SK-N-SH treated with all-trans-retinoic acid at 6 μM for 48 hours (cell line): ENCODE measurements around the gene ATP6V0E1.
"Not testable (repeated sequence)": the region's sequence is repeated elsewhere in the genome, so short reads cannot be mapped to it uniquely, and the experiment has no call there.

Experiments
- ARNTL ChIP-seq: fragments of 450-650 bp; formaldehyde crosslinking; IDR thresholded peaks from 2 replicates; pipeline ENCODE4 v1.5.0; 2020; ENCODE audit warnings: low read depth, mild to moderate bottlenecking, moderate library complexity, borderline replicate concordance
- BACH2 ChIP-seq: fragments of 250-450 bp; sonication (Bioruptor Pico); IDR thresholded peaks from 2 replicates; pipeline ENCODE4 v1.9.0; 2021; ENCODE audit warnings: mild to moderate bottlenecking, borderline replicate concordance
- ESRRG ChIP-seq: fragments of 250-450 bp; sonication (Bioruptor Pico); IDR thresholded peaks from 2 replicates; pipeline ENCODE4 v1.6.1; 2021; ENCODE audit warnings: mild to moderate bottlenecking
- GLIS3 ChIP-seq: fragments of 250-450 bp; sonication (Bioruptor Pico); IDR thresholded peaks from 2 replicates; pipeline ENCODE4 v1.5.0; 2020; ENCODE audit warnings: mild to moderate bottlenecking, moderate library complexity
- RARB ChIP-seq: fragments of 250-450 bp; sonication (Bioruptor Pico); IDR thresholded peaks from 2 replicates; pipeline ENCODE4 v1.8.0; 2021; ENCODE audit warnings: mild to moderate bottlenecking, moderate library complexity
- SNAI2 ChIP-seq: fragments of 250-450 bp; sonication (Bioruptor Pico); IDR thresholded peaks from 2 replicates; pipeline ENCODE4 v1.5.0; 2020; ENCODE audit warnings: mild to moderate bottlenecking, moderate library complexity
- TCF4 ChIP-seq: fragments of 250-450 bp; sonication (Bioruptor Pico); IDR thresholded peaks from 2 replicates; pipeline ENCODE4 v1.8.0; 2021; ENCODE audit warnings: mild to moderate bottlenecking, moderate library complexity, borderline replicate concordance
- TOX ChIP-seq: fragments of 250-450 bp; sonication (Bioruptor Pico); IDR thresholded peaks from 2 replicates; pipeline ENCODE4 v1.8.0; 2021; ENCODE audit warnings: mild to moderate bottlenecking, moderate library complexity, borderline replicate concordance
- ZFP30 ChIP-seq: fragments of 450-650 bp; formaldehyde crosslinking; IDR thresholded peaks from 2 replicates; pipeline ENCODE4 v1.5.0; 2022; ENCODE audit warnings: mild to moderate bottlenecking, moderate library complexity

GRCh38 chr5:173017087-173017486 lies 33.5 kb downstream of the ATP6V0E1 start:
- TF ChIP-seq TOX; ARNTL (CRISPR knock-in tag); ESRRG (CRISPR knock-in tag); BACH2 (CRISPR knock-in tag); TCF4 (CRISPR knock-in tag); SNAI2 (CRISPR knock-in tag); GLIS3 (CRISPR knock-in tag); RARB (CRISPR knock-in tag); ZFP30: not testable (repeated sequence)
